Inflammatory macrophage treated with lipopolysaccharide for 1 hour (primary cell): Measurements from ENCODE around the gene FAM3C.
"Not testable (repeated sequence)": the region's sequence is repeated elsewhere in the genome, so short reads cannot be mapped to it uniquely, and the experiment has no call there.

Experiments
- DNase-seq, 2 donors: peaks; one replicate each; pipeline ENCODE4 v3.0.0-alpha.2; 2020 to 2022

FAM3C gene

DNA sequence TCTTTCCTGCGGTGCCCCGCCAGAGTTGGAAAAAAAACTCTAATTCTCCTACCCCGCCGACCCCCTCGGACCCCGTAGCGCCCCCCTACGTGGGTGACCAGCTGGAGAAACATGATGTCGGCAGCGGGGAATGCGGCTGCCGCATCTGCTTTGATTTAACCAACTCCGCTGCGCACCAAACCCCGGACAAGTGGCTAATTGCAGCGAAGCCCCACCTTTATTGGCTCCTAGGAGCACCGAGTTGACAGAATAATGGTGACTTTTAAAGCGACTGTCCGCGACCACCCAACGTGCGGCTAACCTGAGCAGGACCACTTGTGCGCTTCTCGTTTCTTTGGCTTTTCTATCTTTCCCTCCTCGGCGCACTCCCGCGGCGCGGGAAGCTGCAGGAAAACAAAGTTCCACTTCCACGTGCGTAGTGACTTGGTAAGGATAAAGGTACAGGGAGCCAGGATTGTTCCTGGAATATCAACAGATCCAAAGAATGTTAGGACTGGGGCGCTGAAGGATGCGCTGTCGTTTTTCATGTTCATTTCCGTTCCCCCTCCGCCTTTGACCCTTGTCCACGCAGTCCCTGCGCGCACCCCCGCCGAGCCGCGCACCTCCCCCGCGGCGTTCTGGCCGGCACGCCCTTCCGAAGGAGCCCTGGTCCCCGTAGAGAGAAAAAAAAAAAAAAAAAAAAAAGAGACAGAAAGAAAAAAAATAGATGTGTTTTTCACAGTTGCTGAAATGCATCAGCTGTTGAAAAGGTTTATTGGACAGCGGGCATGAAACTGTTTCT lies 65.9 kb downstream of the FAM3C start:
- DNase-seq = no peak

DNA sequence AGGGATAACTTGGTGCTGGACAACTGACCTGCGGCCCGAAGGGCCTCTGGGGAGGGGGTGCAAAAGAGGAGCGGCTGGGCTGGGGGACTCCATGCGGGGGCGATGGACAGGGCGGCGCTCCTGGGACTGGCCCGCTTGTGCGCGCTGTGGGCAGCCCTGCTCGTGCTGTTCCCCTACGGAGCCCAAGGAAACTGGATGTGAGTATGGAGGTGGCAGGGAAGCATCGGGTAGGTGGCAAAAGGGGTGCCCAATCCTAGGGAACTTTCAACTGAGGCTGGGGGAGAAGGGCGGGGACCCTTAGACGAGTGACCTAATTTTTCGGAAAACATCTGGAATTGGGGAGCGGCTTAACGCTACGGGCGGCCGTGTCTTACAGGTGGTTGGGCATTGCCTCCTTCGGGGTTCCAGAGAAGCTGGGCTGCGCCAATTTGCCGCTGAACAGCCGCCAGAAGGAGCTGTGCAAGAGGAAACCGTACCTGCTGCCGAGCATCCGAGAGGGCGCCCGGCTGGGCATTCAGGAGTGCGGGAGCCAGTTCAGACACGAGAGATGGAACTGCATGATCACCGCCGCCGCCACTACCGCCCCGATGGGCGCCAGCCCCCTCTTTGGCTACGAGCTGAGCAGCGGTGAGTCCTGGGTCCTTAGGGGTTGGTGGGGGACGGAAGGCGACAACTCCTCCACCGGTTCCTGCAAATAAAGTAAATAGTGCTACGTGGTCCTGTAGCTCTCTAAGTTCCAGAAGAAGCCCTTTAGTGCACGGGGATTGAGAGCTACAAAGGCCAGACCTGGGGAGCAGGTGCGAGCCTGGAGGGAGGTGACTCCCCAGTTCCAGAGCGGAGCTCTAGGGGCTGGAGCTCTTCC lies 66.7 kb downstream of the FAM3C start:
- no peak for DNase-seq

DNA sequence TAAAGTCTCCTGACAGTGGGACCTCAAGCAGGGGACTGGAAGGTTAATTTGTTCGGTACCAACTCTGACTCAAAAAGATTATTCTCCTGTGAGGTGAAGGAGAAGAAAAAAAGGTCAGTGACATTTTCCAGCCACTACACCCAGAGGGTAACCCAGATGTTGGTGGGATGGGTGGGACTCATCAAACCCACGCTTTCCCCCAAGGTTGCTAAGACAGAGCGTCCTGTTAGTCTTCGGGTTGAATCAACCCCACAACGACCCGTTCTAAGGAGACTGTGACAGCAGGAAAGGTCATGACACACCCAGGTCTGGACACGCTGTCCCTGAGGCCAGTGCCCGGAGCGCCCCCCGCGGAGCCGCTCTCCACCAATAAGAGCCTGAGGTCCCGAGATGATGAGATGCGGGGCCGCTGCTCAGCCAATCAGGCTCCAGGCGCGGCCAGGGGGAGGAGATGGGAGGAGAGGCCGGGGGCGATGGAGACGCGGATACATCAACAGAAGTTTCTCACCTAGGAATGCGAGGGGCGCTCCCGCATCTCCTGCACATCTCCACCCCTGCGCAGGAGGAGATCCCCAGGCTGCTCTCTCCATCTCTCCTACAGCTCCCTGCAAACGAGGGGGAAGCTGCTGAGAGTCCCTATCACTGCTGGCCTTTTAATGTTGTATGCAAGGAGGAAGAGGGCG lies 67.5 kb downstream of the FAM3C start, which contains the start of gene WNT16:
WNT16 (plus strand) TSS at position 493 of the 683 bp plus-strand sequence. CDS start 293 bp downstream, outside the sequence.
- DNase-seq = no peak

DNA sequence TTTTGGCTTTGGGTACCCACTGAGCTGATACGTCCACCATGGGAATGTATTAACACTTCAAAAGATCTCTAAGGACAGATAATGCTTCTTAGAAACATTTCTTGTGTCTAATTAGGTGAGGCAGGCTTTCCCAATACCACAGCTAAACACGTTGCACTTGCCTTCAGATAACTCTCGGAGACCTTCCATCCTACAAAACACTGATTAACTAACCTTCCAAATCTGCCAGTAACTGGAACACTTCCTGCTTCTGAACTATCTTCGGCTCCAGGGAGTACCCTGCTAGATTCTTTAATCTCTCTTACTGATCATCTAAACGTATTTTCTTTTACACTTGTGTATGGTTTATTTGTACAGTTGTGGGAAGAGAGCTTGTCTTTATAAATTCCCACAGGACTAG lies 68.4 kb downstream of the FAM3C start:
- no peak for DNase-seq

DNA sequence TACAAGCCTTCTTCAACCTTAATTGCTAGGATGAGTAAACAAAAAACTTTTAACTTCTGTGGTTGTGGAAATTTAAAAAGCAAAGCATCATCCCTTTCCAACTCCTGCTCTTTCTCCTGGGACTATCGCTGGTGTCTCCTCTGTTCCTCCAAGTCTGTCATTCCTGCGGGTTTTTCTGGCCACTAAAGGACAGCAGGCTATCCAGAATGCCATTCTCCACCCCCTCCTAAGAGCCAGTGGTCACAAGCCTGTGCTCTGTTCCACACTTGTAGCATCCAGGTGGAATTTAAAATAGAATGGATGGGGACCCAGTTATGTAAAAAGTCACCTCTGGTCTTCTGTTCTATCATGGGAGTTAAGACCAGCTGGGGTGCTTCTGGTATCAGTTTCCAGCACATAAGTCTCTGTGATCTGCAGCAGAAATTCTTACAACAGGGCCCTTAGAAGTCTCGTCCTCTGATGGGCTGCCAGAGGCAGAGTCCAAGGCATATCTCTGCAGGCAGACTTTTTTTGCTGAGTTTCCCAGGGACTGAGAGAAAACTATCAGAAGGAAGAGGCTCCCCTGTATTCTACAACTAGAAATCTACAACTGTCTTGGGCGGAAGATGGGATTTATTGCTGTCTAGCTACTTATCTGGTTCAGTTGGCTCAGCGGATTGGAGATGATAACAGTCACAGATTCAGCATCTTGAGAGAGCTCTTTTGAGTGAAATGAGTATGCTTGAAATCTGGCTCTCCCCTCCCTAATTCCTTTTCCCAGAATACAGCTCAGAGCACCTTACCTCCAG lies 72.4 kb downstream of the FAM3C start:
- DNase-seq = no peak

DNA sequence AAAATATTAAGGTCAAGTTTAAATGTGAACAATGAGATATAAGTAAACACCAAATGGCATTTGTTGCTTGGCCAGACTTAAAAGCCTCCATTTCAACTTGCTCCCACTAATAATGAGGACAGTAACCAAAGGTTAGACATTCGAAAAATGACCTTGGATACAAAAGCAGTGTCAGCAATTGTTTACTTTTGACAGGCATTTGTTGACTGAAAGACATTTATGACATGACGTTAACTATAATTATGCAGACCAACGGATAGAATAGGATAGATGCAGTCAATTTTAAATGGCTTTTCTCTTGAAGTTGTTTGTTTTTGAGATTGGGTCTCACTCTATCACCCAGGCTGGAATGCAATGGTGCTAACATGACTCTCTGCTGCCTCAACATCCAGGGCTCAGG lies 73.6 kb downstream of the FAM3C start:
- DNase-seq = no peak

DNA sequence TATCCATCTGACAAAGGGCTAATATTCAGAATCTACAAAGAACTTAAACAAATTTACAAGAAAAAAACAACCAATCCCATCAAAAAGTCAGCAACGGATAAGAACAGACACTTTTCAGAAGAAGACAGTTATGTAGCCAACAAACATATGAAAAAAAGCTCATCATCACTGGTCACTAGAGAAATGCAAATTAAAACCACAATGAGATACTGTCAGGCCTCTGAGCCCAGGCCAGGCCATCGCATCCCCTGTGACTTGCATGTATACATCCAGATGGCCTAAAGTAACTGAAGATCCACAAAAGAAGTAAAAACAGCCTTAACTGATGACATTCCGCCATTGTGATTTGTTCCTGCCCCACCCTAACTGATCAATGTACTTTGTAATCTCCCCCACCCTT lies 80.9 kb downstream of the FAM3C start:
- DNase-seq = not testable (repeated sequence)

DNA sequence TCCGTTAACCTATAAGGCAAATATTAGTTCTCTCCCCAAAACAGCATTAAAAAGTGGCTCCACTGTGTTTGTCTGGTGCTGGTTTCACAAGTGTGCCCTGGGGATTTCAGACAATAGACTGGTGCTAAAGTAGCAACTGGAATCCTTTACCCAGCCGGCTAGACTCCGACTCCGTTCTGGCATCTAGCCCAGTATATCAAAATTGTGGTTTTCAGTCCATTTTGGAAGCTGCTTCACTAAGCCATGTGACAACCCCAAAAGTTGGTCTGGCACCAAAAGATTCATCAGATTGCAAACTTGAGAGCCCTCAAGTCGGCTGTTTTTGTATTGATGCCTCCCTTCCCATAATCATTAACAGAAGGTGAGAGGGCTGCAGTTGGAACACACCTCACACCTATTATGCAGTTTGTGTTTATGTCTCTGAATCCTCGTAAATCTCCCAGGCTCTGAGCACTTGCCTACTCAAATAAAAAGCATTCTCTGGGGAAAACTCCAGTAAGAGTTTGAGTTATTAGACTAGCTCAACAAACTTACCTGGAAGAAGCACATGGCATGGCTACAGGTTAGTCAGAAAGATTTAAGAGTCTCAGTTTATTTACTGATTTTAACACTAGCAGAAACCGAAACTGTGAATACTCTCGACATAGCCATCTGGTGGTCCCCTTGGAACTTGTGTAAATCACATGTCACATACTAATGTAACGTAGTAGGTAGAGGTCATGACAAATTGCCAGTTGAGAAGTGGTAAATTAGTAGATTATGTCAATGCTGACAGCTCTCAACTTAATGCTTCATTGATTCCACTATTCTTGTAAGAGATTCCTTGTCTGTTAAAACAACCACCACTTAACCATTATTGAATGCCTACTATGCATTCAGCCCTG lies 82.1 kb downstream of the FAM3C start:
- no peak for DNase-seq

DNA sequence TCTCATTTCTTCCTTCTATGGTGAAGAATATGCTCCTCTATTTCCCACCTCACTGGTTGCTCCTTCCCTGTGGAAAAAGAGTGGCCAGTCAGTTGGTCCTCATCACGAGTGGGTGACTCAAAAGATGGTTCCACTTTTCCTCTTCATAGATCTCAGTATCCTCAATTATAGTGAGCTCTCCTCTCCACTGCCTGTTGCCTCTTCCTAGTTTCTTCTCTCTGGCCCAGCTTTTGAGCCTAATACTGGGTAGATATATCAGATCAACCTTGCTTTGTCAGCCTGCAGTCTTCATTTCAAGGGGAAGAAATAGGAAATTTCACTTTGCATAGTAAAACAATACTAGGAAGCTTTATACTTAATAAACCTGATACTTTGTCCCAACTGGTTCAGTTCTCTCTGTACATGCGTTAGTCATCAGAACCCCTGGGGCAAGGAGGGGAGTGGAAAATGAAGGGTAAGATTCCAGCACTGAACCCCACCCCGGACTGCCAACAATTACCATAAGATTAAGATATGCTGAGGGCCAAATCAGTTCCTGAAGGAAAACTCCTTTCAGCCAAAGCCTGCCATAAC lies 82.8 kb downstream of the FAM3C start:
- no peak for DNase-seq

DNA sequence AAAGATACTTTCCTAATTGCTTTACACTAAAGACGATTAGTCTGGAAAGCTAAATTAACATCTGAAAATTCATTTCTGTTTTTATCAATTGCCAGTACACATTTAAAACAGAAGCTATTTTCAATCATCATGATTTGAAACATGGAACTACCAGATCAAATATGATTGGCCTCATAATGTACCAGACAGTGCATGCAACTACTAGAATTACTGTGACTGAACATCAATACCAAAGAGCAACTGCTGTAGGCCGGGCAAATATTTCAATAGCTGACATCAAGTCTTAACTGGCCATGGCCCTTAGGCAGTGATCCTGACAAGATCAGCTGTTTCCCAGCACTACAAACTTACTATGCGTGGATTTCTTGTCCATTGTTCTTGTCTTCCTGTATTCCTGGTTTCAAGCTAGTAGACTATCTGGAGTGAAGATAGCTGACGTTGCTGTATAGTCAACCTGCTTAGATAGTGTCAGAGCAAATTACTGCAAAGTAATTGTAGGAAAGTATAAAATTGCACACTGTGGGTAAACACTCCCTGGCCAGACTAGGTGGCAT lies 89.0 kb downstream of the FAM3C start:
- no peak for DNase-seq

DNA sequence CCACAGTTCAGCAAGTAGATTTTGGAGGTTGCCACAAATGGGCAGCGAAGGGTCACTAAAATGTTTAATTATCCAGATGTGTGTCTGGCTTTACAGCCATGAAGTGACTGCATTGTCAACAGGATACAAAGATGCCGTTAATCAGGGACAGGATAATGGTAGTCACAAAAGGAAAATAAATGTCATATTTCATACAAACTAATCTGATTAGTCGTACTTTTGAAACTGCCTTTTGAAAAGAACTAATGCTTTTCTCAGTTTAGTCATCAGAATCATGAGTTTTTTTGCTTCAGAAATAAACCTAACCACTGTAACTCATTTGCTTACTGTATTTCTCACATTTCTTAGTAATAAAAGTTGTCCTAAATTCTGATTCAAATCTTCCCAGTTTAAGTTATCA lies 89.5 kb downstream of the FAM3C start:
- no peak for DNase-seq

DNA sequence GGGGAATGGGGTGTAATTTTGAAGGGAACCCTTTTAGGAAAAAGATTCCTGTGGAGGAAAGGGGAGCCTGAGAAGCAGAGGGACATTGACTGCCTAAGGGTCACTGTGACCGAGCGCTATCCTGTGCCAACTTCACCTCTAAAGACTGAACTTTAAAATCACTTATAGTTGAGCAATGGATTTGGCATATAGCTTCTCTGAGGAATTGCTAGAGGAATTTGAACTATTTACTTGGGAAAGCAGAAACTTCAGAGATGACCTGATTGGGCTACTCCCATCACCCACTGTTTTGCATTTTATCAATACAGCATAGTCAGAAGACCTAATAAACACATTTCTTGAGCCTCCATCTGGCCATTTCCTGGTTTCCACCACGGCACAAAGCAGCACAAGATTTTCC lies 91.0 kb downstream of the FAM3C start:
- no peak for DNase-seq

DNA sequence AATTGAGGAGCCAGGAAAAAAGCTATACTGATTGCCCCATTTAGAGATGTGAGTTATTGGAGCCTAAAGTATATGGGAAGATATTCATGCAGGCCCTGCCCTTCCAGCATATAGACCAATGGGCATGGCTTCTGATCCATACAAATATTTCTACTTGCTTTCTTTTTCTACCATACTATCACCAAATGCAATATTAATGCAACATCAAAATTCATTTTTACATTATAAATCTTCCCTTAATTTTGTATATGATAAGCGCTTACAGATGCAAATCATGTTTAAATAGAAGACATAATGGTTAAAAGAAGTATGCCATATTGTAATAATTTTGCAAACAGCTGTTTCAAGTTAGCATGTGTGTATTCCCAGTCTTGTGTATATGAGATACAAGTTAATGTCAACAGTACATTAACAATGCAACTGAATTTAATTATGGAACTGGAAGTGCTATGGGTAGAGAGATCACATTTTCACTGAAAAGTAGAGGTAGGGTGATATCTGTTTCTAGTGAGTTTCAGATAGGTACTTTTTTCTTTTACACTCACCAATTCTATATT lies 91.9 kb downstream of the FAM3C start:
- DNase-seq = no peak

DNA sequence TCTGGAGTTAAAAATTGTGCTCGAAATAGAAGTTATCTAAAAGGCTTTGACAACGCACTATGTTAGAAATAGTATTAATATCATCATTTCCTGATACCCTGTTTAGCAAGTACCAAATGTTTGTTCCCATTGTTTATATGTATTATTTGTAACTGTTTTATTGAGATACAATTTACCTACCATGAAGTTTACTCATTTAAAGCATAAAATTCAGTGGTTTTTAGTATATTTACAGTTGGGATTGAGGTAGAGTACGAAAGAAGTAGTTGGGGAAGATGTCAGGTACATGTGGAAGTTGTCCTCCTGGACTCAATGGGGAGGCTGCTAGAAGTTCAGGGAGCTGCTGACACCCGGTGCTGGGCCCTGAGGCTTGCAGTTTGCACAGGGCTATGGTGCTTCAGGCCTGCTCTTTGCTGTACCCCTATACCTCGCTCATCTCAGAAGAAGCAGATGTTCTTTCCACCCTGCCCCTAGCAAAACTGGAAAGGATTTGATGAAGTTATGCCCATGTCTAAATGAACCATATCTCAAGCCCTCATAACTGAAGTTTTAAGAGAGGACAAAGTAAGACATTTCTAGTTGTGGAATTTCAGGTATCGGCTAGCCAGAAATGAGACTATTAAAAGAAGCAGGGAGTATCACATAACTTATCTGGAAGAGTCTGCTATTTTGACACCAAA lies 92.5 kb downstream of the FAM3C start:
- DNase-seq = no peak

DNA sequence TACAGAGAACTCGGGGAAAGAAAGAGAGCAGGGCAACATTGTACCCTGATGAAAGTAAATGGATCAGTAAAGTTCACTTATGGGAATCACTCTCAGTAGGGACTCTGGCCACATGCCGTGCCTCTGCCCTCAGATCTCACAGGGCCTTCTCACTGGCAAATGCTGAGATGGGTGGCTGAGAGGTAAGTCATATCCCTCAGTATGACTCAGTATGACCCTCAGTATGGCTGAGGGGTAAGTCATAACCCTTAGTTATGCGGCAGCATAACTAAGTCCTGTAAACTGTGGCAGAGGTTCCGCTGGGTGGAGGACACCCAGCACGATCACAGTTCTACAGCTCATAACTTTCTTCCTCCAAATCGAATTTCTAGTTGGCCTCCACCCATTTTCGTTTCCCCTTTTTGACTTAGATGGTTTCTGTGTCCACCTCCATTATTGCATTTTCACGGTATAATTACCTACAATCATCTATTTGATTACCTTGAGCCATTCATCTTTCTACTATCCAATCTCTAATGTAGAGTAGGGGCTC lies 93.8 kb downstream of the FAM3C start:
- DNase-seq = no peak

DNA sequence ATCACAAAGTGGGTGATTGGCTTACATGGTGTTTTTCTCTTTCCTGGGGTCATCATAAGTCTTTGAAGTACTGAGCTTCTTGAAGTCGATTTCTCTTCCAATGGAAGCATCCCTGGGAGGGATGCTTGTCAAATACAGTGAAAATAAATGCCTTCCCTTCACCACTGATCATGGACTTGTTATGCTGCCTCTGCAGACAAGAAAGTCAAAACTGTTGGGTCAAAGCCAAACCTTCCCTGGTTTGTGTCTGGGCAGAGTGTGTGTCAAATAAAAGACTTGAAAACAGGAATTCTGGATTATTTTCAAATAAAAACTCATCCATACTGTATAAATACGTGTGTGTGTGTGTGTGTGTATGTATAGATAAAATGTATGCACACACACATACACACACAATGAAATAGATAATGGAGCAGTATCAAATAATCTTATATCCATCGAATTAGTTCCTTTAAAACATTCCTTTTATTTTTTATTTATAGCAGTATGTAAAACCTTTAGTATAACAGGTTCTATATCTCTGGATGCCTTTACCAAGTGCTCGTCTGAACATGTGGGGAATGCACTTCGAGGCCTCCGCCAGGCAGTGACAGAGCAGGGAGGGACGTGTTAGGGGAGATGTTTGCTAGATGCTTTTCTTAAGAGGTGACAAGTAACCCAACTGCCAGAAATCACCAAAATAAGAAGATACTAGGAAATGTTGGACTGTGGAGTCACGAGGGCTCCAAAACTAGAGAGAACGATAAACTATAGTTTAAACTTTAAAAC lies 94.5 kb downstream of the FAM3C start:
- no peak for DNase-seq

DNA sequence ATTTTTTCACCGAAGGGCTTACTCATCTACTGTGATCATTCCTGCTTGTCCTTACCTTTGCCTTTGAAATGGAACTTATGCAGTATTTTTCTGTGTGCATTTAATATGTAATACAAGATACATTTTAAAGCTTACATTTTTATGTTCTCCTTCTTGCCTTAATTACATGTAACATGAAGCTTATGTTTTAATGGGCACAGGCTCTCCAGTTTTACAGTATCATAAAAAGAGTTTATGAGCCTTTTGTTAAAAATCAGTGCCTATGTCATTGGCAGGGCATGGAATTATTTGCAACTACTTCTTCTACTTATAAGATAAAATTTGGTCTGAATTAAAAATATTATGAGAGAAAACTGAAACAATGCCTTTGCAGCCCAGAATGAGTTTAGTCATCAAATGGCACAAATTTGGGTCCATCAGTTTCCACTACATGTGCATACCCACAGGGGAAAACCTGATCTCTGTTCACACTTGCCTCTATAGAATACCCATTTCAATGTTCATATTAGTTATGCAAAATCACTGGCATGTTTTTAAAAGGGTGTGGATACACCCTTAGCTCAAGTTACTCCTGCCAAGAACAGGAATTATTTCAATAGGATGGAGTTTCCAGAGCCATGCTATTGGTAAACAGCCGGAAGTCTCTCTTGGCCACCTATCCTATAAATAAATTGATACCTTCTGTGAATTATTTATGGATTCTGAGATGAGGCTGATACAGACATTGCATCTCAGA lies 95.3 kb downstream of the FAM3C start:
- no peak for DNase-seq
